ENCODE measurements around the gene CSTPP1.

CSTPP1 gene

GRCh38 chr11:47137476-47137875 lies 200.9 kb downstream of the CSTPP1 start:
- H4K20me1 ChIP-seq (ENCODE audit: insufficient read depth, low read length), result no peaks in the 10 kb centered on the region
- no peaks in the 10 kb centered on the region for H3K9me3 ChIP-seq (ENCODE audit: low read length)
- no peak for TF ChIP-seq EZH2 (IDR thresholded peaks at IDR 0.05; ENCODE audit: borderline replicate concordance, low read length)
- TF ChIP-seq, protein P1, sequence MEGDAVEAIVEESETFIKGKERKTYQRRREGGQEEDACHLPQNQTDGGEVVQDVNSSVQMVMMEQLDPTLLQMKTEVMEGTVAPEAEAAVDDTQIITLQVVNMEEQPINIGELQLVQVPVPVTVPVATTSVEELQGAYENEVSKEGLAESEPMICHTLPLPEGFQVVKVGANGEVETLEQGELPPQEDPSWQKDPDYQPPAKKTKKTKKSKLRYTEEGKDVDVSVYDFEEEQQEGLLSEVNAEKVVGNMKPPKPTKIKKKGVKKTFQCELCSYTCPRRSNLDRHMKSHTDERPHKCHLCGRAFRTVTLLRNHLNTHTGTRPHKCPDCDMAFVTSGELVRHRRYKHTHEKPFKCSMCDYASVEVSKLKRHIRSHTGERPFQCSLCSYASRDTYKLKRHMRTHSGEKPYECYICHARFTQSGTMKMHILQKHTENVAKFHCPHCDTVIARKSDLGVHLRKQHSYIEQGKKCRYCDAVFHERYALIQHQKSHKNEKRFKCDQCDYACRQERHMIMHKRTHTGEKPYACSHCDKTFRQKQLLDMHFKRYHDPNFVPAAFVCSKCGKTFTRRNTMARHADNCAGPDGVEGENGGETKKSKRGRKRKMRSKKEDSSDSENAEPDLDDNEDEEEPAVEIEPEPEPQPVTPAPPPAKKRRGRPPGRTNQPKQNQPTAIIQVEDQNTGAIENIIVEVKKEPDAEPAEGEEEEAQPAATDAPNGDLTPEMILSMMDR (IDR thresholded peaks at IDR 0.05; ENCODE audit: low read length), result no peak
- H3K9me2 ChIP-seq (ENCODE audit: low read depth, low read length), result no peaks in the 10 kb centered on the region
- H3K27ac ChIP-seq (ENCODE audit: low read depth, low read length, poor library complexity, severe bottlenecking), result no peak overlapping the region
- H3K4me3 ChIP-seq (ENCODE audit: low read depth, low read length, poor library complexity, severe bottlenecking), result no peak overlapping the region
- no peak overlapping the region for H2AFZ ChIP-seq (ENCODE audit: low read length)
- peaks cover 10% of the 10 kb centered on the region for H3K4me1 ChIP-seq (ENCODE audit: insufficient read depth, low read length, severe bottlenecking)
- H3K79me2 ChIP-seq (ENCODE audit: insufficient read depth, low read length), result no peaks in the 10 kb centered on the region
- no peak overlapping the region for H3K9ac ChIP-seq (ENCODE audit: low read length)
- H3F3A ChIP-seq (ENCODE audit: insufficient read depth, low read length), result no peaks in the 10 kb centered on the region
- H3K27me3 ChIP-seq (ENCODE audit: insufficient read depth, low read length), result no peaks in the 10 kb centered on the region
- peaks cover 13% of the 10 kb centered on the region for H3K36me3 ChIP-seq (ENCODE audit: insufficient read depth, low read length)
- H3K4me2 ChIP-seq (ENCODE audit: low read length), result no peak overlapping the region

DNA sequence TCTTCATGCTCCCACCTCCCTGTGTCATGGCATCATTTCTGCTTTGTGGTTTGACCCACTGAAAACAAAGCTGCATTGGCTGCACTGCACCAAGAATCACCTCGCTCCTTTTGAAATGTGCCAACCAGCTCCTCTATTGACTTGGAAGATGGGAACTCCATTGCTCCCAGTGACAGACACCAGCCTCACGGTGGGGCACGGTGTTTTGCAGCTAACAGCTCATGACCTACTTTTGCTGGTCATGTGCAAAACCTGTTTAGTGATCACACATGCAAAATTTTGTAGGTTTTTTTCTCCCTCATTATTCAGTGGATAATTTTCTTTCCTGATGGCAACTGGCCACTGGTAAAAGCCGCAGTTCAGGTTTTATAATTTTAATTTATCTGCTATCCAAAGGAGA lies 203.3 kb downstream of the CSTPP1 start:
- Histone ChIP-seq H3K79me2 (ENCODE audit: insufficient read depth, low read length) (no peaks in the 10 kb centered on the region), H3K9ac (ENCODE audit: low read length) (no peak overlapping the region), H3K9me2 (ENCODE audit: low read depth, low read length) (no peaks in the 10 kb centered on the region), H3K4me3 (ENCODE audit: low read depth, low read length, poor library complexity, severe bottlenecking) (no peak overlapping the region), H3K9me3 (ENCODE audit: low read length) (no peaks in the 10 kb centered on the region), H3K27me3 (ENCODE audit: insufficient read depth, low read length) (no peaks in the 10 kb centered on the region), H3K4me1 (ENCODE audit: insufficient read depth, low read length, severe bottlenecking) (no peaks in the 10 kb centered on the region), H3K36me3 (ENCODE audit: insufficient read depth, low read length) (peaks cover 17% of the 10 kb centered on the region), H3K27ac (ENCODE audit: low read depth, low read length, poor library complexity, severe bottlenecking) (no peak overlapping the region), H3K4me2 (ENCODE audit: low read length) (no peak overlapping the region), H4K20me1 (ENCODE audit: insufficient read depth, low read length) (no peaks in the 10 kb centered on the region), H3F3A (ENCODE audit: insufficient read depth, low read length) (no peaks in the 10 kb centered on the region), H2AFZ (ENCODE audit: low read length) (no peak overlapping the region)
- no peak for TF ChIP-seq EZH2 (IDR thresholded peaks at IDR 0.05; ENCODE audit: borderline replicate concordance, low read length)
- TF ChIP-seq, protein P1 (IDR thresholded peaks at IDR 0.05; ENCODE audit: low read length), result no peak

DNA sequence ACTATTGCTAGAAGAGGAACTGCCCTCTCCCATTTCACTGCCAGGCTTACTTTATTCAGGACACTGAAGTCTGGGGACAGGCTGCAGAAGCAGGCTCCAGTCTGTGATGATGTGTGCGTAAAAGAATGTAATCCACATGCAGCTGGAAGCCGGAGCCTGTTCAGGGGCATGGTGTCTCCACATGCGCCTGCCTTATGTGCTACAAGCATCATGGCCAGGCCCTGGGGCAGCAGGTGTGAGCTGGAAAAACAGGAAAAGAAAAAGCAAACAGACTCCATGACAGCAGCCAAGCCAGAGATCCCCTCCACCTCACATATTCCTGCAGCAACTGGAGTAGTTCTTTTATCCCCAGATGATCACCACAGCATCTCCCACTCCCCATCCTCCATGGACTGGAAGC lies 206.8 kb downstream of the CSTPP1 start:
- H4K20me1 ChIP-seq (ENCODE audit: insufficient read depth, low read length), result no peaks in the 10 kb centered on the region
- no peak overlapping the region for H3K4me2 ChIP-seq (ENCODE audit: low read length)
- no peaks in the 10 kb centered on the region for H3K9me2 ChIP-seq (ENCODE audit: low read depth, low read length)
- H3K9ac ChIP-seq (ENCODE audit: low read length), result no peak overlapping the region
- no peak overlapping the region for H3K4me3 ChIP-seq (ENCODE audit: low read depth, low read length, poor library complexity, severe bottlenecking)
- H2AFZ ChIP-seq (ENCODE audit: low read length), result no peak overlapping the region
- H3K27ac ChIP-seq (ENCODE audit: low read depth, low read length, poor library complexity, severe bottlenecking), result peak overlapping the region; percentile 46
- H3K27me3 ChIP-seq (ENCODE audit: insufficient read depth, low read length), result no peaks in the 10 kb centered on the region
- H3F3A ChIP-seq (ENCODE audit: insufficient read depth, low read length), result no peaks in the 10 kb centered on the region
- H3K9me3 ChIP-seq (ENCODE audit: low read length), result no peaks in the 10 kb centered on the region
- no peaks in the 10 kb centered on the region for H3K4me1 ChIP-seq (ENCODE audit: insufficient read depth, low read length, severe bottlenecking)
- H3K36me3 ChIP-seq (ENCODE audit: insufficient read depth, low read length), result peaks cover 6% of the 10 kb centered on the region
- TF ChIP-seq, protein P1 (IDR thresholded peaks at IDR 0.05; ENCODE audit: low read length), result no peak
- TF ChIP-seq EZH2 (IDR thresholded peaks at IDR 0.05; ENCODE audit: borderline replicate concordance, low read length), result no peak
- H3K79me2 ChIP-seq (ENCODE audit: insufficient read depth, low read length), result no peaks in the 10 kb centered on the region

Data from OCI-LY1 (cell line).